Measurements from ENCODE around the gene CENPU. TPM values are rescaled to one million over a fixed set of nuclear protein-coding genes. Genes with fewer than 3 reads are reported as not detected.

CENPU gene
- total RNA-seq, 2 donors from 2014 or later, result 0.85 to 1.1 TPM

GRCh38 chr4:184647266-184648053, 86.4 kb downstream of the CENPU start:
- Histone ChIP-seq H3K27ac (peak overlapping the region; percentile 98 to 99), H3K27me3 (no peaks in the 10 kb centered on the region), H3K4me1 (peaks cover 0 to 64% of the 10 kb centered on the region in 2 donors), H3K4me3 (peak overlapping the region; percentile 78 to 88), H3K36me3 (no peaks in the 10 kb centered on the region), H3K9me3 (no peaks in the 10 kb centered on the region)
- TF ChIP-seq CTCF (IDR thresholded peaks at IDR 0.05), result no peak
- no peak for DNase-seq (ENCODE audit: low spot score)

GRCh38 chr4:184645904-184646610, 87.8 kb downstream of the CENPU start:
- no peak for DNase-seq (ENCODE audit: low spot score)
- H3K27ac ChIP-seq, result peak overlapping the region; percentile 36 to 99
- peaks cover 0 to 65% of the 10 kb centered on the region in 2 donors for H3K4me1 ChIP-seq
- H3K4me3 ChIP-seq, result no peak overlapping the region
- H3K9me3 ChIP-seq, result no peaks in the 10 kb centered on the region
- no peaks in the 10 kb centered on the region for H3K36me3 ChIP-seq
- TF ChIP-seq CTCF (IDR thresholded peaks at IDR 0.05), result no peak
- no peaks in the 10 kb centered on the region for H3K27me3 ChIP-seq

GRCh38 chr4:184644553-184645307, 89.2 kb downstream of the CENPU start:
- no peaks in the 10 kb centered on the region for H3K36me3 ChIP-seq
- H3K27me3 ChIP-seq, result no peaks in the 10 kb centered on the region
- no peak for DNase-seq (ENCODE audit: low spot score)
- no peaks in the 10 kb centered on the region for H3K9me3 ChIP-seq
- no peak overlapping the region for H3K4me3 ChIP-seq
- TF ChIP-seq CTCF (IDR thresholded peaks at IDR 0.05), result no peak
- H3K4me1 ChIP-seq, result peaks cover 0 to 55% of the 10 kb centered on the region in 2 donors
- H3K27ac ChIP-seq, result peak overlapping the region; percentile 36 to 43

Other genes starting within 250 kb of the CENPU start
- gene CASP3, start 84.6 kb downstream of the CENPU start, total RNA-seq, result 10 to 100 TPM; 10.3 to 12.1 TPM
- gene PRIMPOL, start 84.4 kb downstream of the CENPU start, total RNA-seq, result 10 to 100 TPM in 1 of 2 donors, 1 to 10 TPM in 1; 7.1 to 15.2 TPM
- 100 to 1,000 TPM; 144 to 156 TPM for gene ACSL1, start 91.9 kb upstream of the CENPU start, total RNA-seq

Data from right atrium auricular region (tissue), 2 donors.